Measurements from ENCODE around the gene LIPH.

The LIPH gene

DNA sequence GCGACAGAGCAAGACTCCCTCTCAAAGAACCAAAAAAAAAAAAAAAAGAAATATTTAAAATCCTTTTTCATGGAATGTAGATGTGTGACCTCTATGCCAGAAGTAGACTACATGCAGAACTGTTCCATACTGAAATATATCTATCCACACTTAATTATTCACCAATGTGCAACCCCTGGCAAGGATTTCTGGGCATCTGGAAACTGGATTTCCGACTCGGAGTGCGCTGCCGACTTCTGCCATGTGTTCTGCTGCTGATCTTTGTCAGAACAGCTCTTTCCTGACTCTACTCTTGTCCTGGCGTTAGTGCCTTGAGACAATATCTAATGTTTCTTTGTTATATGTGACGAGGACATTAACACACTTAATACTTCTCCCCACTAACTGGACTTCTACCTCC, 11.7 kb downstream of the LIPH start:
- Histone ChIP-seq H3K9me3 (ENCODE audit: insufficient read depth, low read depth, low read length) (no peaks in the 10 kb centered on the region), H2AFZ (ENCODE audit: low read length) (no peak overlapping the region), H3K27me3 (ENCODE audit: insufficient read depth, low read length, poor library complexity, severe bottlenecking) (no peaks in the 10 kb centered on the region), H3K36me3 (ENCODE audit: insufficient read depth, low read length) (no peaks in the 10 kb centered on the region), H3F3A (ENCODE audit: low read depth) (no peaks in the 10 kb centered on the region), H3K4me2 (ENCODE audit: low read depth, low read length, poor library complexity, severe bottlenecking) (no peak overlapping the region), H4K20me1 (ENCODE audit: insufficient read depth, low read length, poor library complexity, severe bottlenecking) (no peaks in the 10 kb centered on the region), H3K79me2 (ENCODE audit: insufficient read depth, low read length) (no peaks in the 10 kb centered on the region), H3K4me3 (ENCODE audit: low read length, poor library complexity, severe bottlenecking) (no peak overlapping the region), H3K9ac (ENCODE audit: low read depth, low read length, poor library complexity, severe bottlenecking) (no peak overlapping the region), H3K4me1 (ENCODE audit: insufficient read depth, low read length, poor library complexity, severe bottlenecking) (peaks cover 9% of the 10 kb centered on the region), H3K9me2 (replicated peaks; ENCODE audit: low read depth, low read length) (no peaks in the 10 kb centered on the region)
- TF ChIP-seq, protein P1, sequence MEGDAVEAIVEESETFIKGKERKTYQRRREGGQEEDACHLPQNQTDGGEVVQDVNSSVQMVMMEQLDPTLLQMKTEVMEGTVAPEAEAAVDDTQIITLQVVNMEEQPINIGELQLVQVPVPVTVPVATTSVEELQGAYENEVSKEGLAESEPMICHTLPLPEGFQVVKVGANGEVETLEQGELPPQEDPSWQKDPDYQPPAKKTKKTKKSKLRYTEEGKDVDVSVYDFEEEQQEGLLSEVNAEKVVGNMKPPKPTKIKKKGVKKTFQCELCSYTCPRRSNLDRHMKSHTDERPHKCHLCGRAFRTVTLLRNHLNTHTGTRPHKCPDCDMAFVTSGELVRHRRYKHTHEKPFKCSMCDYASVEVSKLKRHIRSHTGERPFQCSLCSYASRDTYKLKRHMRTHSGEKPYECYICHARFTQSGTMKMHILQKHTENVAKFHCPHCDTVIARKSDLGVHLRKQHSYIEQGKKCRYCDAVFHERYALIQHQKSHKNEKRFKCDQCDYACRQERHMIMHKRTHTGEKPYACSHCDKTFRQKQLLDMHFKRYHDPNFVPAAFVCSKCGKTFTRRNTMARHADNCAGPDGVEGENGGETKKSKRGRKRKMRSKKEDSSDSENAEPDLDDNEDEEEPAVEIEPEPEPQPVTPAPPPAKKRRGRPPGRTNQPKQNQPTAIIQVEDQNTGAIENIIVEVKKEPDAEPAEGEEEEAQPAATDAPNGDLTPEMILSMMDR (conservative IDR thresholded peaks at IDR 0.05; ENCODE audit: low read length) = no peak
- TF ChIP-seq EZH2phosphoT487 (IDR thresholded peaks at IDR 0.05; ENCODE audit: borderline replicate concordance) = no peak

DNA sequence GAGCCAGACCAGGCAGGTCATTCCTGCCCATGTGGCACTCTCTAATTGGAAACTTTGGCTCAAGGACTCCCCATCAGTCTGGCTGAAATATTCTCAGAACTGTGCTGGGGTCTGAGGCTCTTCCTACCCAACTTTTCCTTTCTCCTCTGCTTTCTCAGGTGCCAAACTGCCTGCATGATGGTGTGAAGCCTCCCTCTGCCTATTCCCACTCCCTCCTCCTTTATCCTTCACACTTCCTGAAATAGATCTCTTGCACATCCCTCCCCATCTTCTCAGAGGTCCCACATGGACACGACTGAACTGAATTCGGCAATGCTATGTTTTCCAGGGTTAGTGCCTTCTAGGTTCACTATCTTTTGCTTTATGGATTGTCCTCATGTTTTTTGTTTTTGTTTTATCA, 12.5 kb downstream of the LIPH start:
- no peak overlapping the region for H3K4me3 ChIP-seq (ENCODE audit: low read length, poor library complexity, severe bottlenecking)
- peaks cover 9% of the 10 kb centered on the region for H3K4me1 ChIP-seq (ENCODE audit: insufficient read depth, low read length, poor library complexity, severe bottlenecking)
- TF ChIP-seq EZH2phosphoT487 (IDR thresholded peaks at IDR 0.05; ENCODE audit: borderline replicate concordance) = no peak
- TF ChIP-seq, protein P1 (conservative IDR thresholded peaks at IDR 0.05; ENCODE audit: low read length) = no peak
- no peaks in the 10 kb centered on the region for H4K20me1 ChIP-seq (ENCODE audit: insufficient read depth, low read length, poor library complexity, severe bottlenecking)
- H3K4me2 ChIP-seq (ENCODE audit: low read depth, low read length, poor library complexity, severe bottlenecking) = no peak overlapping the region
- no peaks in the 10 kb centered on the region for H3K9me2 ChIP-seq (replicated peaks; ENCODE audit: low read depth, low read length)
- H3K9me3 ChIP-seq (ENCODE audit: insufficient read depth, low read depth, low read length) = no peaks in the 10 kb centered on the region
- no peaks in the 10 kb centered on the region for H3K79me2 ChIP-seq (ENCODE audit: insufficient read depth, low read length)
- no peaks in the 10 kb centered on the region for H3K36me3 ChIP-seq (ENCODE audit: insufficient read depth, low read length)
- H3F3A ChIP-seq (ENCODE audit: low read depth) = no peaks in the 10 kb centered on the region
- no peak overlapping the region for H2AFZ ChIP-seq (ENCODE audit: low read length)
- no peaks in the 10 kb centered on the region for H3K27me3 ChIP-seq (ENCODE audit: insufficient read depth, low read length, poor library complexity, severe bottlenecking)
- no peak overlapping the region for H3K9ac ChIP-seq (ENCODE audit: low read depth, low read length, poor library complexity, severe bottlenecking)

DNA sequence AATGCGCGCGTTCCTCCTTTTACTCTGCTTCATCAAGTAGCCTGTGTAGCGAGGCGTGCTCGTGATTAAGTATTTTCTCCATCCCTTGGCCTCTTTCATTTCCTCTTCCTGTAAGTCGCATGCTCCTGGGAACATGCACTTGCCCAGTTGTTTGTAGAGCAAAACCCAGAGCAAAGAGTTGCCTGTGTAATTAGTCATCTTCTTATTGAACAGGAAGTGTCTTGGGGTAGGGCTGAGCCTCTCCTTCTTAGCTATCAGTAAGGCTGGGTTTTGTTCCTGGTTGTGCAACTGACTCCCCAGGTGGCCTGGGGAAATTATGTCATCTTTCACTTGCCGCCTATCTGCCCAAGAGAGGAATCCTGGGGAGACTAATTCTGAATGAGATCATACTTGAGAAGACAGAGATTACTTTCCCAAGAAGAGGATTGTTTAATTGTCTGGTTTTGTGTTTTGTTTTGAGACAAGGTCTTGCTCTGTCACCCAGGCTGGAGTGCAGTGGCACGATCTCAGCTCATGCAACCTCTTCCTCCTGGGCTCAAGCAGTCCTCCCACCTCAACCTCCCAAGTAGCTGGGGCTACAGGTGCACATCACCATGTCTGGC, 14.9 kb downstream of the LIPH start:
- Histone ChIP-seq H3K27me3 (ENCODE audit: insufficient read depth, low read length, poor library complexity, severe bottlenecking) (no peaks in the 10 kb centered on the region), H3F3A (ENCODE audit: low read depth) (no peaks in the 10 kb centered on the region), H3K79me2 (ENCODE audit: insufficient read depth, low read length) (no peaks in the 10 kb centered on the region), H3K4me1 (ENCODE audit: insufficient read depth, low read length, poor library complexity, severe bottlenecking) (peaks cover 9% of the 10 kb centered on the region), H3K4me2 (ENCODE audit: low read depth, low read length, poor library complexity, severe bottlenecking) (peak overlapping the region; percentile 13), H3K4me3 (ENCODE audit: low read length, poor library complexity, severe bottlenecking) (no peak overlapping the region), H3K36me3 (ENCODE audit: insufficient read depth, low read length) (no peaks in the 10 kb centered on the region), H3K9me3 (ENCODE audit: insufficient read depth, low read depth, low read length) (no peaks in the 10 kb centered on the region), H4K20me1 (ENCODE audit: insufficient read depth, low read length, poor library complexity, severe bottlenecking) (no peaks in the 10 kb centered on the region), H2AFZ (ENCODE audit: low read length) (peak overlapping the region; percentile 83), H3K9ac (ENCODE audit: low read depth, low read length, poor library complexity, severe bottlenecking) (no peak overlapping the region), H3K9me2 (replicated peaks; ENCODE audit: low read depth, low read length) (no peaks in the 10 kb centered on the region)
- TF ChIP-seq, protein P1 (conservative IDR thresholded peaks at IDR 0.05; ENCODE audit: low read length) = no peak
- no peak for TF ChIP-seq EZH2phosphoT487 (IDR thresholded peaks at IDR 0.05; ENCODE audit: borderline replicate concordance)
